GM18507 (cell line): ENCODE measurements around the gene PLCB1.
"Not testable (repeated sequence)": the region's sequence is repeated elsewhere in the genome, so short reads cannot be mapped to it uniquely, and the experiment has no call there.

Source experiments
- DNase-seq: peaks from one replicate; pipeline ENCODE4 v3.0.0; 2011; ENCODE audit warnings: low read depth; ENCODE audit not compliant: insufficient read length; ENCODE audit errors: extremely low spot score
- FAIRE-seq: peaks from 2 replicates; lab custom pipeline; 2011; peaks lifted over from hg19 to GRCh38; lab: Jason Lieb, UNC

Gene PLCB1

DNA sequence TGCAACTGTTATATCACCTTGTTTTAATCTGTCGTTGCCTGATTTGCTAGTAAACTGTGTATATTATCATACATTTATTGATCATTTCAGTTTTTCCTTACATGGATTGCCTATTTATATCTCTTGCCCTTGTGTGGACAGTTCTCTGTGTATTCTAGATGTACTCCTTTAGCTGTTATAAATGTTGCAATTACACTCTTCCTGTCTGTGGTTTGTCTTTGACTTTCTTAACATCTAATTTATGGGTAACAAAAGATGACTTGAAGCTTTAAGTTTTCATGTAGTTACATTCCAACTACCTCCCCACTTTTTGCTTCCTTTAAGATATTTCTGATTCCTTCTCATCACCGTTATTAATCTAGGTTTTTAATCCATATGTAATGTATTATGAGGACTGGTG is 22.6 kb downstream of the PLCB1 start:
- FAIRE-seq (no peak), DNase-seq (no peak)

GRCh38 chr20:8155229-8155628 is 23.2 kb downstream of the PLCB1 start:
- FAIRE-seq: no peak
- DNase-seq: no peak

GRCh38 chr20:8155812-8156211 is 23.7 kb downstream of the PLCB1 start:
- FAIRE-seq (no peak), DNase-seq (no peak)

GRCh38 chr20:8156235-8157079 is 24.4 kb downstream of the PLCB1 start:
- DNase-seq: no peak

DNA sequence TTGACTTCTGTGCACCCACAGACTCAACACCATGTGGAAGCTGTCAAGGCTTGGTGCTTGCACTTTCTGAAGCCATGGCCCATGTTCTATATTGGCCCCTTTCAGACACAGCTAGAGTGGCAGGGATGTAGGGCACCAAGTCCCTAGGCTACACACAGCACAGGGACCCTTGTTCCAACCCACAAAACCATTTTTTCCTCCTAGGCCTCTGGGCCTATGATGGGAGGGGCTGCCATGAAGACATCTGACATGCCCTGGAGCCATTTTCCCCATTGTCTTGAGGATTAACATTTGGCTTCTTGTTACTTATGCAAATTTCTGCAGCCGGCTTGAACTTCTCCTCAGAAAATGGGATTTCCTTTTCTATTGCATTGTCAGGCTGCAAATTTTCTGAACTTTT is 27.2 kb downstream of the PLCB1 start:
- DNase-seq, FAIRE-seq: not testable (repeated sequence)

More at GRCh38 chr20:8156235-8157079, 24.4 kb downstream of the PLCB1 start:
- FAIRE-seq: peak; percentile 53

DNA sequence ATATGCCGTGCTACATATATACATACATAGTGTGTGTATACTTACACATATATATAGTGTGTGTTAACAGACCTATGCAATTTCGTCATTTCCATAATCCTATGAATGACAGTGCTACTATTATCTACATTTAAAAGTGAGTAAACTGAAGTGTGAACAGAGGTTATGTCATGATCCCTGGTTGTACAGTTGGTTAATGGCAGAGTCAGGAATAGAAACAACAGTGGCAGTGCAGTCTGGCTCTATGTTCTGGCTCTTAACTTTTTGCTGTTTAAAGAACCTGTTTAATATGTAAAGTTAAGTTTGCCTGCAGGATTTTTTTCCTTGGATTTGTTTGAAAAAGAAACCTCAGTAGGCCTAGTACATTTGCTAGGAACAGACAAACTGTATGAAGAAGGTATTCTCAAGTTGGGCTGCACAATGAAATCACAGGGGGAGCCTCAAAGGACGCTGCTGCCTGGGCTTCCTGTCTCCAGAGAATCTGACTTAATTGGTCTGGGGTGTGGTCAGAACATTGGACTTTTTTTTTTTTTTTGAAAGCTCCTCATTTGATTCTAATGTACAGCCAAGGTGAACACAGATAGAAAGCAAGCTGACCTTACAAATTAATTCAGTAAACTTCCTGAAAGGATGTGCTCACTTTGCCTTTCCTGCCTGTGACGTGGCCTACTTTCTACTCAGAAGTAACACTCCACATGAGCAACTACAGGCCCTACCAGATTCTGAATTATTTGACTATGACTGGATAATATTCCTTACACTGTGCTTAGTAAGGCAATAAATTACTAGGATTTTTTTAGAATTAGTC is 29.4 kb downstream of the PLCB1 start:
- DNase-seq (no peak), FAIRE-seq (no peak)

DNA sequence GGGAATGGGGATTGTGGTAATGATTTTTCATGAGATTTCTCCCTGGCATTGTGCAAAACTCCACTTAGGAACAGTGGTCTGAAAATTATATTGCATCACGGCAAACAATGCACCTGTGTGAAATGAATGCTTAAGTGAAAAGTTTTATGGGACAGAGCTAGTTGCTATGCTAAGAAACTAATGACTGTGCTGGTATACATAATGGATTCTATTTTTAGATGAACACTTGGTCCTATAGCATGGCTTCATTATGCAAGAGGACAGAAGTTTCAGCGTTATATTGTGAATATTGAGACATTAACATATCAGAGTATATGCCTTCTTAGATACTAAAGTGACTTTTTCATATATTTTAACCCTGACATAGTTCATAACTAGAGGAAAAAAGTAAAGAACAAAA is 30.5 kb downstream of the PLCB1 start:
- FAIRE-seq (no peak), DNase-seq (no peak)

DNA sequence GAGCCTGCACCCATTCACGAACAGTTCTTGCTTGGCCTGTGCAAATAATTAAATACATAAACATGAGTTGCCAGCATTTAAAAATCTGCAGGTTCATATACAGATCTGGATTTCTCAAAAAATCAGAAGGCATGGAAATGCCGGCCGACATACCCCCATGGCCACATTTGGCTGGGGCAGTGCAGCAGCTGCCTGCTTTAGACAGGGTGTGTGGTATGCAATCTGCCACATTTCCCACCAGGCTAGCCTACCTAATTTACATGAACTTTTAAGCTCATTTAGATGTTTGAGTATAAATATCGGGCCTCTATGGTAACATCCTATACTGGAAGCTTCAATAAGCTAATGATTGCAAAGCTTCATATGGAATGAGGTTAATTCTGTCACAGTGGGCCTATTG is 31.5 kb downstream of the PLCB1 start:
- no peak for DNase-seq
- no peak for FAIRE-seq

DNA sequence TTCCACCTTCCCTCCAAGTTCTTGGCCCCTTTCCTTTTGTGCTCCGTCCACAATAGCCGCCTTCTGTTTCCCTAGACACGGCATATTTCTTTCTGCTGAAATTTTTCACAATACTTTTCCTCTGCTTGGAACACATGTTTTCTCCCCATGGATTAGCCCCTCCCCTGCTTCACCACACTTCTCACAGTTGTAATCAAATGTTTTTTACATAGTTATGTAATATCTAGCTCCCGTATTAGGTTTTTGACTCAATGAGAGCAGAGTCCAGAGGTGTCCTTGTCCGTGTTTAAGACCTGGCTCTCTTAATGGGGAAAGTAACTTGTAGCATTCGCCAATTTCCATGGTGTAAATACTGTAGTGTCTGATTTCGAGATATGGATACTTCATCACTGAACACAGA is 34.7 kb downstream of the PLCB1 start:
- no peak for FAIRE-seq
- DNase-seq: no peak

- DNase-seq (no peak), FAIRE-seq (no peak)
Measured at GRCh38 chr20:8168785-8169288, 36.8 kb downstream of the PLCB1 start.

- no peak for FAIRE-seq
- no peak for DNase-seq
Measured at GRCh38 chr20:8170921-8171320, 38.9 kb downstream of the PLCB1 start.

DNA sequence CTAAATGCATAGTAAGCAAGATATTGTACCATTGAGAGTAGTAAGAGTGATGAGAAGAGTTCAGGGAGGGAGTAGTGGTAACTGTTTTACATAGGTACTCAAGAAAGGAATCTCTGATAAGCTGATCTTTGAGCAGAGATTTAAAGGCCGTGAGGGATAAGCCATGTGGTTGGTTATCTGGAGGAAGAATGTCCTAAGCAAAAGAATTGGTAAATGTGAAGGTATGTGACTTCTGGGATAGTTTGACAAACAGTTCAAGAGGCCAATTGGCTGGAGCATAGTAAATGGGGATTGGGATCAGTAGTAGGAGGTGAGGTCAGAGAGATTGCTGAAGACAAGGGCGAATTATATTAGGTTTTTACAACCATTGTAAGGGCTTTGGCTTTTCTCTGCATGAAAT is 40.1 kb downstream of the PLCB1 start:
- FAIRE-seq: no peak
- no peak for DNase-seq

- no peak for DNase-seq
- no peak for FAIRE-seq
Measured at GRCh38 chr20:8175741-8176675, 43.9 kb downstream of the PLCB1 start.

GRCh38 chr20:8183526-8183925 is 51.5 kb downstream of the PLCB1 start:
- DNase-seq (no peak), FAIRE-seq (no peak)

- DNase-seq (no peak), FAIRE-seq (no peak)
Measured at GRCh38 chr20:8187740-8188139, 55.7 kb downstream of the PLCB1 start.

DNA sequence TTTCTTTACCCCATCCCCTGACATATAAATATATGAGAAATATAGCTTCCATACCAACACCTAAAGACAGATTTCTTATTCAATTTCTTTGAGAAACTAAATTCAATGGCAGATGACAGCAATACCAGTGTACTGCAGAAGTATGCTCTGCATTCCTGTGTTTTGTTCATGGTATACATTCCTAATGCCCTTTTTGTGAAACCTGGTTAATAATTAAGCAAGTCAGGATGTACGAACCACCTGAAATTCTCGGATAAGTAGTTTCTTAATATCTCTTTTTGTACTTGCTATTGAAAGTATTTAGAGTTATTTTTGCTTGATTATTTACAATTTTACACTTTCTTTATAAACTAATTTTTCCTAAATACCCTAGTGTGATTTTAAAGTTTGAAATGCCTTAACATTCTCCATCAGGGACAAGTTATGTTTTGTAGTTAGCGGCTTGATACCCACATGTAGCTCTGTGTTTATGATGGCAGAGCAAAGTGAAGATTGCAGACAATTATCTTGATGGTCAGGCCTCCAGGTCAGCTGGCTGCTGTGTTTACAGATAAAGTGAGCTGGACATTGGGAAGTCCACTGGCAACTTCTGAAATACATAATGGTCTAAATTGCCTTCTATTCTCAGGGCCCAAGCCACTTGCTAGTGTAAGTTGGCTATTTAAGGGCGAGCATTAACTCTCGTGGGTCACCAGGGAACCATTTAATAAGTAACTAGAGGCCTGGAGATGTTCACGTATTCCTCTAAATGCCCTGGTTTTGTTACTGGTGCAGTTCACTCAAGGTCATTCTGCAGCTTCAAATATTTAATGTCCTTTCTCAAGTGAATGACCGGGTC is 58.2 kb downstream of the PLCB1 start:
- FAIRE-seq (no peak), DNase-seq (no peak)

DNA sequence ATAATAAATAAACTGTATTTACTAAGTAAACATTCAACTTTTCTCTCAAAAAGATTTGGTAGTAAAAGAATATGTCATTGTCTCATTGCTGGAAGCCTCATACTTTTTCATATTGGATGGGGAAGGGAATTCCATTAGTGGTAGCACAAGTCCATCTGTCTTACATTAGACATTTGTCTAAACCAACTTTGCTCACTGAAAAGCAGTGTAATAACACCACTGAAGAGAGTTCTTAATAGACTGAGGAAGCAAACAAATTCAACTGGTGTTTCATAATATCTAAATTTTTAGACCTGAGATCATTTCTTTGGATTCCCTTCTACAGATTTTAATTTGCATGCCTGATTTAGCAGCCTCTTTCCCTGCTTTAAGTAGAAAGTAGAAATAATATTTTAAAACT is 62.7 kb downstream of the PLCB1 start:
- DNase-seq: no peak
- no peak for FAIRE-seq

DNA sequence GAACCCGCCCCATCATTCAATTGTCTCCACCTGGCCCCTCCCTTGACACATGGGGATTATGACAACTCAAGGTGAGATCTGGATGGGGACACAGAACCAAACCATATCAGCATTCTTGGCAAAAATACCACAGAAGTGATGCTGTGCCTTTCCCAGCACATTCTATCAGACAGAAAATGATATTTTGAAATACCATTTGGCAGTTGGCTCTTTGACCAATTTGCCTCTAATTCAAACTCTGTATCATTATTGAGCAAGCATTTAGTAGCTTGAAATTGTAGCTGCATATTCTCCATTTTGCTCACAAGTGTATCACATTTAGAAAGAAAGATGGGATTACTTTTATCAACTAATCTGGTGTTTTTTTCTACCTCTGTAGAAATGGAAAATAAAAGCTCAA is 64.0 kb downstream of the PLCB1 start:
- FAIRE-seq (no peak), DNase-seq (no peak)

DNA sequence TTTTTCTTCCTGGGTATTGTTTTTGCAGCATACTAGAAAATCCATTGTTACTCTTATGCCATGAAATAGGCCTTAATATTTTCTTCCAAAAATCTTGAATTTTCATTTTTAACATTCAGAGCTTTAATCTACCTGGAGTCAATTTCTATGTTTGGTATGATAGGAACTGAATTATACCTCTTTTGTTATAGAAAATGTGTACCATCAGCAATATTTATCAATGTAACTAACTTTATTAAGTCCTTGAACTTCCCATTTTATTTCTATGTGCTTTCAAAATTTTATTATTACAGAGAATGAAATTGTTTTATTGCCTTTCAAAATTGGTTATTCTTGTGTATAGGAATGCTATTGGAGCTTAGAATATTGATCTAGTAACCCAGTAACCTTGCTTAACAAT is 68.2 kb downstream of the PLCB1 start:
- no peak for DNase-seq
- no peak for FAIRE-seq
